AG10803 (cell line): ENCODE data around the gene MEAF6.

ENCODE experiments used
- DNase-seq: peaks from one replicate; pipeline ENCODE4 v3.0.0; 2010; ENCODE audit warnings: low read depth
- H3K4me3 ChIP-seq: 2 replicates; pipeline ENCODE4 v1.5.1; 2011; ENCODE audit warnings: mild to moderate bottlenecking, low read length, control low read depth
- CTCF ChIP-seq: conservative IDR thresholded peaks from 2 replicates; pipeline ENCODE4 v1.5.1; 2011; ENCODE audit warnings: mild to moderate bottlenecking, low read length, control low read depth, inconsistent platforms

MEAF6 gene

GRCh38 chr1:37474697-37475379 lies 39.7 kb downstream of the MEAF6 start:
- TF ChIP-seq CTCF: no peak
- peak overlapping the region; percentile 84 for H3K4me3 ChIP-seq
- DNase-seq: peak; percentile 38

GRCh38 chr1:37474046-37474696 lies 40.4 kb downstream of the MEAF6 start, which contains the start of gene ZC3H12A:
ZC3H12A (plus strand) TSS chr1:37474580; CDS start chr1:37475497, 917 bp downstream.
- peak; percentile 86 for DNase-seq
- peak within 1 kb of the TSS; percentile 94 for H3K4me3 ChIP-seq
- no peak for TF ChIP-seq CTCF

- peak overlapping the region; percentile 94 for H3K4me3 ChIP-seq
- peak; percentile 35 for DNase-seq
- peak; percentile 15; the same call in 1 of the 2 replicates for TF ChIP-seq CTCF
These were observed 41.0 kb downstream of the MEAF6 start for GRCh38 chr1:37473431-37474045.

- no peak overlapping the region for H3K4me3 ChIP-seq
These were observed 41.6 kb downstream of the MEAF6 start for GRCh38 chr1:37472994-37473393.

GRCh38 chr1:37472281-37472680 lies 42.3 kb downstream of the MEAF6 start:
- H3K4me3 ChIP-seq: no peak overlapping the region
- no peak for DNase-seq

More at GRCh38 chr1:37472994-37473393, 41.6 kb downstream of the MEAF6 start:
- no peak for DNase-seq
- no peak for TF ChIP-seq CTCF

GRCh38 chr1:37471345-37472231 lies 43.0 kb downstream of the MEAF6 start:
- TF ChIP-seq CTCF: no peak
- peak overlapping the region; percentile 54 for H3K4me3 ChIP-seq
- DNase-seq: peak; percentile 88

More at GRCh38 chr1:37472281-37472680, 42.3 kb downstream of the MEAF6 start:
- no peak for TF ChIP-seq CTCF
